Right cardiac atrium (tissue), 5 donors: ENCODE results near the gene HDDC3. TPM values are rescaled to one million over a fixed set of nuclear protein-coding genes. Genes with fewer than 3 reads are reported as not detected.
A peak's percentile ranks its signal among the peaks of the same experiment; 100 is the strongest.

ENCODE experiments used
- ATAC-seq, 2 donors: fragments of 200-7000 bp; cut with Tn5 transposase; one replicate each; pipeline versions ENCODE4 v1.8.0 to v1.9.1; 2020; ENCODE audit warnings: moderate library complexity in 2 of 2, mild to moderate bottlenecking in 1 of 2
- DNase-seq, 3 donors: peaks; one replicate each; pipeline ENCODE4 v3.0.0-alpha.2; 2020
- H3K27ac ChIP-seq: one replicate; pipeline ENCODE4 v1.5.1; 2013; ENCODE audit warnings: mild to moderate bottlenecking, low read length, control low read depth, moderate library complexity
- H3K27me3 ChIP-seq: one replicate; pipeline ENCODE4 v1.6.1; 2013; ENCODE audit not compliant: control insufficient read depth, insufficient read depth
- H3K4me1 ChIP-seq: one replicate; pipeline ENCODE4 v1.6.1; 2013; ENCODE audit warnings: low read length; ENCODE audit not compliant: control insufficient read depth, insufficient read depth
- H3K4me3 ChIP-seq: one replicate; pipeline ENCODE4 v1.5.1; 2013; ENCODE audit warnings: low read length, control low read depth
- H3K9me3 ChIP-seq: one replicate; pipeline ENCODE4 v1.6.1; 2013; ENCODE audit warnings: low read length; ENCODE audit not compliant: control insufficient read depth
- WGBS: extraction: QIAGEN DNeasy Blood & Tissue Kit; methylation state at CpG from one replicate; pipeline ENCODE4 v1.1.7; 2013; 5-methylcytosine and 5-hydroxymethylcytosine counted together
- intact Hi-C, 4 donors: fragments of 100-400 bp; cut with DNase I; formaldehyde crosslinking; loops; one replicate each; pipeline versions ENCODE4 v1.11.0 to v1.14.0; 2022 to 2023
- polyA plus RNA-seq: library from polyadenylated mRNA; stranded (reverse); fragments of 200-250 nt; gene quantifications from one replicate; pipeline ENCODE4 v1.2.3, GENCODE V29; 2013
- total RNA-seq, 4 donors: library from RNA; stranded (reverse); fragmentation: NEBNext Ultra II Directional; extraction: Animal tissue kit (Norgen Biotek cat#: 25700); gene quantifications; one replicate each; pipeline ENCODE4 v1.2.1, GENCODE V29; 2021
- donor health status: healthy with polysubstance abuse.
- donor health status: DM: no; HTN: yes; CAD: no.
- donor health status: DM: no; HTN: no; CAD: no.
- donor health status: DM: no; HTN: yes; CAD: no; lungs with severe emphysema.
- donor health status: DM: yes; HTN: yes; CAD: no.

The HDDC3 gene
- total and polyA plus RNA-seq, 5 donors = 13.5 to 22.2 (median 17.3) TPM

GRCh38 chr15:90942354-90943120, 10.2 kb upstream of the HDDC3 start:
- intact Hi-C loops = no loop called here
- H3K4me1 ChIP-seq = no peaks in the 10 kb centered on the region
- H3K9me3 ChIP-seq = no peaks in the 10 kb centered on the region
- no peak for DNase-seq
- no peak overlapping the region for H3K4me3 ChIP-seq
- 92% methylated on average over 12 of the region's 12 CpGs for WGBS
- no peak for ATAC-seq
- H3K27ac ChIP-seq = no peak overlapping the region
- no peaks in the 10 kb centered on the region for H3K27me3 ChIP-seq

- ATAC-seq (no peak), DNase-seq (peak in 1 of 3 donors; percentile 10)
- Histone ChIP-seq H3K4me3 (no peak overlapping the region), H3K9me3 (no peaks in the 10 kb centered on the region), H3K4me1 (peaks cover 4% of the 10 kb centered on the region), H3K27ac (no peak overlapping the region), H3K27me3 (no peaks in the 10 kb centered on the region)
- intact Hi-C loops = no loop called here
- 96% methylated on average over 4 of the region's 4 CpGs for WGBS
These were observed 8.7 kb upstream of the HDDC3 start for GRCh38 chr15:90941038-90941437.

DNA sequence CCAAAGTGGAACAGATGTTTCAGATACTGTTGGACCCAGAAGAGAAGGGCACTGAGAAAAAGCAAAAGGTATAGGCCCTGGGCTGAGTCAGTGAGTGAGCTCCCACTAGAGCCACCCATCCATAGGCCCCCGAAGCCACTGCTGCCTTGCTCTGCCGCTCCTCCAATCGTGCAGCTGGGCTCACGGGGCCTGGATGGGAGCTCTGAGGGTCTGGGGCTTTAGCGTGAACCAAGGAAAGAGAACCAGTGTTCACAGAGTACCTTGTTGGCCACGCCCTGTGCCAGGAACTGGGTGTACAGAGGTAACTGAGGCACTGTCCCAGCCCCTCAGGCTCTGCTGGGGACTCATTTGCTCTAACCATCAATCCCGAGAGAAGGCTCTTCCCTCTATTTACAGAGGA, 7.4 kb upstream of the HDDC3 start:
- DNase-seq (peak in 1 of 3 donors; percentile 14), ATAC-seq (no peak)
- H3K27ac ChIP-seq = no peak overlapping the region
- H3K27me3 ChIP-seq = no peaks in the 10 kb centered on the region
- 96% methylated on average over 7 of the region's 7 CpGs for WGBS
- no peaks in the 10 kb centered on the region for H3K9me3 ChIP-seq
- H3K4me3 ChIP-seq = no peak overlapping the region
- intact Hi-C loops = loop anchor here in 1 of 4 donors (5.0 kb wide), 1 partner anchor 37 kb away; the partner anchor contains the start of gene MAN2A2
- H3K4me1 ChIP-seq = peaks cover 8% of the 10 kb centered on the region

GRCh38 chr15:90938261-90938660, 5.9 kb upstream of the HDDC3 start:
- 91% methylated on average over 5 of the region's 5 CpGs for WGBS
- Histone ChIP-seq H3K27me3 (no peaks in the 10 kb centered on the region), H3K4me3 (no peak overlapping the region), H3K9me3 (no peaks in the 10 kb centered on the region), H3K27ac (no peak overlapping the region), H3K4me1 (peaks cover 10% of the 10 kb centered on the region)
- DNase-seq = peak in 1 of 3 donors; percentile 37
- intact Hi-C loops = loop anchor here in 1 of 4 donors (5.0 kb wide), 1 partner anchor 36 kb away; the partner anchor contains the start of gene MAN2A2
- no peak for ATAC-seq

DNA sequence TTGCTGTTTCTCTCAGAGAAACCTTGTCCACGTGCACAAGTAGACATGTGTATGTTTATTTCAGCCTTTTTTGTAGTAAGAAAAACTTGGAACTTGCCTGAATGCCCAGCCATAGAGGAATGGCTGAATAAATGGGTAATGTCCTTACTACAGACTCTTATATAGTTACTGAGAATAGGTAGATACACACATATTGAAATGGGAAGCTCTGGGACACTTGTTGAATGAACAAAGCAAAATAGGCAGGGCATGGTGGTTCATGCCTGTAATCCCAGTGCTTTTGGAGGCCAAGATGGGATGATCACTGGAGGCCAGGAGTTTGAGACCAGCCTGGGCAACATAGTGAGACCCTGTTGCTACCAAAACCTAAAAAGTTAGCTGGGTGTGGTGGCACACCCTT, 4.5 kb upstream of the HDDC3 start:
- WGBS = 80% methylated on average over 1 of the region's 1 CpG
- DNase-seq (no peak), ATAC-seq (no peak)
- intact Hi-C loops = loop anchor here in 1 of 4 donors (5.0 kb wide), 1 partner anchor 35 kb away; the partner anchor contains the start of gene MAN2A2
- Histone ChIP-seq H3K4me3 (no peak overlapping the region), H3K27me3 (no peaks in the 10 kb centered on the region), H3K4me1 (peaks cover 10% of the 10 kb centered on the region), H3K9me3 (no peaks in the 10 kb centered on the region), H3K27ac (no peak overlapping the region)

DNA sequence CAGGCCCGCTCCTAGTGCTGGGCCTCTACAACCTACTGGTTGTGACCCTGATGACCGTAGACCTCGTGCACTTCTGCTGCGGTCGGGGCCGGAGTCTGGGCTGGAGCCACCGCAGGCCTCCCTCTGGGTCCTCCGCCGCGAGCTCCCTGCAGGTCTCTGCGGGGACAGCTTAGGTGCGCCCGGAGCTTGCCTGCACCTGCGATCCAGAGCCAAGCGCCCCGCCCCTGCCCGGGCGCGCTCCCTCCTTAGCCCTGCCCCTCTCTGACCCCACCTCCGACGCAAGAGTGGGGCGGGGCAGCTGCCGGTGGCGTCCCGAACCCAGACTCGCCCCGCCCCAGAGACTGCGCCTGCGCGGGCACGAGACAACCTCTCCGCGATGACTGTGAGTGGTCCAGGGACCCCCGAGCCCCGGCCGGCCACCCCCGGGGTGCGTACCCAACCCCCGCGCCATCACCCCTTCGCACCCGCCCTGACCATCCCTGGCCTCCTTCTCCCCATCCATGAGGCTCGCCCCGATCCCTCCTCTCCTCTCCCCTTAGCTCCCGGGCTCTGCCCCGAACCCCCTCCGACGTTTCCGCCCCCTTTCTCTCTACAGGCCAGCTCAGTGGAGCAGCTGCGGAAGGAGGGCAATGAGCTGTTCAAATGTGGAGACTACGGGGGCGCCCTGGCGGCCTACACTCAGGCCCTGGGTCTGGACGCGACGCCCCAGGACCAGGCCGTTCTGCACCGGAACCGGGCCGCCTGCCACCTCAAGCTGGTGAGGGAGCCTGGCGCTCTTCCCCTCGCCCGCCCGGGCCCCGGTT, 2.8 kb upstream of the HDDC3 start, which contains the start of gene UNC45A:
Gene UNC45A, plus strand, starts transcription at position 337 of the 803 bp plus-strand sequence. Its CDS starts 40 bp downstream, at position 377.
- intact Hi-C loops = loop anchor here in 1 of 4 donors (5.0 kb wide), 1 partner anchor 33 kb away; the partner anchor contains the start of gene MAN2A2
- under 1% methylated on average over 65 of the region's 65 CpGs for WGBS
- ATAC-seq (peak; percentile 89 to 91), DNase-seq (peak; percentile 95 to 98 (median 97))
- H3K9me3 ChIP-seq = no peaks in the 10 kb centered on the region
- H3K27me3 ChIP-seq = no peaks in the 10 kb centered on the region
- H3K4me3 ChIP-seq = peak within 1 kb of the TSS; percentile 72
- peaks cover 10% of the 10 kb centered on the region for H3K4me1 ChIP-seq
- H3K27ac ChIP-seq = peak within 1 kb of the TSS; percentile 20

- peak; percentile 47 to 52 for ATAC-seq
- DNase-seq = peak; percentile 85 to 94 (median 92)
- H3K27me3 ChIP-seq = no peaks in the 10 kb centered on the region
- H3K4me3 ChIP-seq = peak overlapping the region; percentile 72
- peaks cover 10% of the 10 kb centered on the region for H3K4me1 ChIP-seq
- peak overlapping the region; percentile 6 for H3K27ac ChIP-seq
- intact Hi-C loops = no loop called here
- H3K9me3 ChIP-seq = no peaks in the 10 kb centered on the region
- 1% methylated on average over 19 of the region's 19 CpGs for WGBS
These were observed 2.1 kb upstream of the HDDC3 start for GRCh38 chr15:90934256-90934948.

DNA sequence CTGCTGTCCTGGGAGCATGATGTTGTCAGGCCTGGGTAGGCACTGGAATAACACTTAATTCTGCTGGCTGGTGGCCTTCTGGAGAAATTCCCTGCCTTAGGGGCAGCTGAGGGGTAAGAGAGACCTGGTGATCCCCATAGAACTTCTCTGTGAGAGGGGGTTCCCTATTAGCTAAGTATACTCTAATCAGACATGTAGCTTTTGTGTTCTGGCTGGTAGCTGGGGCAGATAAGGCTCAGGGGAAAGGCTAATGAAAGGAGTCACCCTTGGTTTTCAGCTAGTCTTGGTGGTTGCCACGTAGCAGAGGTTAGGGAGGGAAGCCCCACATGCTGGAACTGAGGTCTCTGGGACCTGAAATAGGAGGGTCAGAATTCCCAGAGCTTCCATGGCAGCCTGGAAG, 952 bp upstream of the HDDC3 start:
- H3K4me1 ChIP-seq = peaks cover 10% of the 10 kb centered on the region
- no peak overlapping the region for H3K27ac ChIP-seq
- no peak overlapping the region for H3K4me3 ChIP-seq
- no peaks in the 10 kb centered on the region for H3K9me3 ChIP-seq
- intact Hi-C loops = no loop called here
- no peak for ATAC-seq
- 72% methylated on average over 1 of the region's 1 CpG for WGBS
- no peaks in the 10 kb centered on the region for H3K27me3 ChIP-seq
- no peak for DNase-seq

DNA sequence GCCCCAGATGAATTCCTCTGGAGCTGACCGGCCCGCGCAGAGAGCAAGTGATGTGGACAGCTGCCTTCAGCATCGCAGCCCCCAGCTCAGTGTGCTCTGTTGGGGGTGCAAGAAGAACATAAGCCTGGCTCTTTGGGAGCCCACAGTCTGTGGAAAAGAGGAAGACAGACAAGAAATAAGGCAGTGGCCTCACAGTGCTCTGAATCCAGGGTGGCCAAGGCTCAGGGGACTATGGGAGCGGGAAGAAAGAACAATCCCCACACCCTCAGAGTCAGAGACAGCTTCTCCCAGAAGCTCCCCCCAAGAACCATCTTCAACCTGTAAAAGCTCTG, 277 bp upstream of the HDDC3 start:
- intact Hi-C loops = no loop called here
- ATAC-seq (no peak), DNase-seq (no peak)
- WGBS = 16% methylated on average over 5 of the region's 5 CpGs
- Histone ChIP-seq H3K4me3 (no peak overlapping the region), H3K27ac (peak overlapping the region; percentile 48), H3K4me1 (peaks cover 10% of the 10 kb centered on the region), H3K9me3 (no peaks in the 10 kb centered on the region), H3K27me3 (no peaks in the 10 kb centered on the region)

- WGBS = 32% methylated on average over 6 of the region's 6 CpGs
These were observed 848 bp downstream of the HDDC3 start for GRCh38 chr15:90931575-90931827.

More at GRCh38 chr15:90931575-90931827, 848 bp downstream of the HDDC3 start:
- no peaks in the 10 kb centered on the region for H3K9me3 ChIP-seq
- no peak overlapping the region for H3K4me3 ChIP-seq
- H3K4me1 ChIP-seq = peaks cover 10% of the 10 kb centered on the region
- no peaks in the 10 kb centered on the region for H3K27me3 ChIP-seq
- DNase-seq (no peak), ATAC-seq (no peak)
- peak overlapping the region; percentile 83 for H3K27ac ChIP-seq
- intact Hi-C loops = loop anchor here in 1 of 4 donors (2.0 kb wide), 1 partner anchor 29 kb away; the partner anchor contains the start of gene MAN2A2
